Hair follicular keratinocyte (primary cell): ENCODE data around the gene RPS6KB1. TPM values are rescaled to one million over a fixed set of nuclear protein-coding genes. Genes with fewer than 3 reads are reported as not detected.

Source experiments
- total RNA-seq: library from RNA; depleted of rRNA; stranded (reverse); fragments of >200 nt; gene quantifications from 2 replicates; pipeline ENCODE4 v1.2.3, GENCODE V29; 2015

The RPS6KB1 gene
- 8.1 and 9.8 TPM in 2 replicates for total RNA-seq

GRCh38 chr17:59892924-59893675, at the start of gene RPS6KB1, which contains the start of gene TUBD1:
Gene RPS6KB1, plus strand, starts transcription at chr17:59893121. Its CDS starts 64 bp downstream, at chr17:59893185.
Gene TUBD1, minus strand, starts transcription at chr17:59892943. Its CDS starts 1,941 bp downstream, at chr17:59891002.

GRCh38 chr17:59964482-59965328, 71.8 kb downstream of the RPS6KB1 start, which contains the start of gene RNFT1:
Gene RNFT1, minus strand, starts transcription at chr17:59964740. Its CDS starts 77 bp downstream, at chr17:59964663.

Other genes with a start within 250 kb of the RPS6KB1 start
- gene PTRH2, start 185.7 kb upstream of the RPS6KB1 start, total RNA-seq: 33.1 and 54.6 TPM in 2 replicates
- 76.3 and 81.1 TPM in 2 replicates for gene VMP1, start 185.5 kb upstream of the RPS6KB1 start, total RNA-seq
- 5.4 and 7.2 TPM in 2 replicates for gene TUBD1, start 178 bp upstream of the RPS6KB1 start, total RNA-seq
- 6.2 TPM in 2 replicates for gene RNFT1, start 71.6 kb downstream of the RPS6KB1 start, total RNA-seq
- 11.6 and 12.8 TPM in 2 replicates for gene HEATR6, start 185.8 kb downstream of the RPS6KB1 start, total RNA-seq